ENCODE measurements around the gene NOP14. TPM values are rescaled to one million over a fixed set of nuclear protein-coding genes. Genes with fewer than 3 reads are reported as not detected.
A peak's percentile ranks its signal among the peaks of the same experiment; 100 is the strongest.

Gene NOP14
- 21.4 TPM for total RNA-seq
- long read RNA-seq, transcript NOP14-203 (18 exons, 3,538 nt): major isoform, 17 of 26 reads
- long read RNA-seq, partial matches to known transcripts: 3 of 26 reads
- long read RNA-seq, other reads (novel, unspliced or antisense): 6 of 26 reads

DNA sequence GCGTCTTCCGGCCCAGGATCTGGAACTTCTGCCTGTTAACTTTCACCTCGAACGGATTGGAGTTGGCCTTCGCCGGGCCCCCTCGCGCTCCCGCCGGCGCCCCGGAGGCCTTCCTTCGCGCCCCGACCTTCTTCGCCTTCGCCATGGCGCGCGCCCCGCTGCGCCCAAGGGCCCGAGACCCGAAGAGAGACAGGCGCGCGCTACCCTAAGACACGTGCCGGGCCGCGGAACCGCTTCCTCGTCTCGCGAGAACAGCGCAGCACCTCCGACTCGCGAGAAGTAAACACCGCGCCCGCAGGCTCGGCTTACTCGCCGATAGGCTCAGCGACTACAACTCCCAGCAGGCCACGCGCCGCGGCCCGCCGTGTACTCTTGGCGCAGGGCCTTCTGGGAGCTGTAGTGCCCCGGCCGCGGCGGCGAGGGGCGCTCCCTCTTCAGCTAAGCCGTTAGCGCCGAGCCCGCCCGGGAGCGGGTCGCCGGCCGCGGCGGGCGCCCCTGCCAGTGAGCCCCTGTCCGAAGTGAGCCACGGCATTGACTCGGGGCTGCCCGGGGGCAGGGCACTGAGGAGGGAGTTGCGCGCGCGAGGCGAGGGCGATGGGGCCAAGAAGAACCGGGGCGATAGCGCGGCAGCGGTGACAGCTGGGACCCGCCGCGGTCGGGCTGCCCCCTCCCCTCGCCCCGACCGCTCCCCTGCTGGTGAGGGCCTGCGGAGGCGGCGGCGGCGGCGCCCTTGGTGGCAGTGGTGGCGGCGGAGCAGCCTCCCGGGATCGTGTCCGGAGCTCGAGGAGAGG, at the start of gene NOP14, which contains the start of gene GRK4:
TSS of gene NOP14 (minus strand) at position 232 of the 791 bp plus-strand sequence. CDS start at position 145, 87 bp downstream.
TSS of gene GRK4 (plus strand) at position 397 of the 791 bp plus-strand sequence. CDS start 500 bp downstream, outside the sequence.
- Histone ChIP-seq H3K9me3 (no peaks in the 10 kb centered on the region), H3K36me3 (peaks cover 5% of the 10 kb centered on the region), H3K27me3 (no peaks in the 10 kb centered on the region), H3K4me3 (peak within 1 kb of the TSS; percentile 71), H3K27ac (peak within 1 kb of the TSS; percentile 90), H3K4me1 (peaks cover 24% of the 10 kb centered on the region)
- DNase-seq: peak; percentile 100
- TF ChIP-seq, protein P1, sequence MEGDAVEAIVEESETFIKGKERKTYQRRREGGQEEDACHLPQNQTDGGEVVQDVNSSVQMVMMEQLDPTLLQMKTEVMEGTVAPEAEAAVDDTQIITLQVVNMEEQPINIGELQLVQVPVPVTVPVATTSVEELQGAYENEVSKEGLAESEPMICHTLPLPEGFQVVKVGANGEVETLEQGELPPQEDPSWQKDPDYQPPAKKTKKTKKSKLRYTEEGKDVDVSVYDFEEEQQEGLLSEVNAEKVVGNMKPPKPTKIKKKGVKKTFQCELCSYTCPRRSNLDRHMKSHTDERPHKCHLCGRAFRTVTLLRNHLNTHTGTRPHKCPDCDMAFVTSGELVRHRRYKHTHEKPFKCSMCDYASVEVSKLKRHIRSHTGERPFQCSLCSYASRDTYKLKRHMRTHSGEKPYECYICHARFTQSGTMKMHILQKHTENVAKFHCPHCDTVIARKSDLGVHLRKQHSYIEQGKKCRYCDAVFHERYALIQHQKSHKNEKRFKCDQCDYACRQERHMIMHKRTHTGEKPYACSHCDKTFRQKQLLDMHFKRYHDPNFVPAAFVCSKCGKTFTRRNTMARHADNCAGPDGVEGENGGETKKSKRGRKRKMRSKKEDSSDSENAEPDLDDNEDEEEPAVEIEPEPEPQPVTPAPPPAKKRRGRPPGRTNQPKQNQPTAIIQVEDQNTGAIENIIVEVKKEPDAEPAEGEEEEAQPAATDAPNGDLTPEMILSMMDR (IDR thresholded peaks at IDR 0.05): peak; percentile 50
- intact Hi-C loops (cut with DNase I): no loop called here
- ATAC-seq: peak; percentile 98

DNA sequence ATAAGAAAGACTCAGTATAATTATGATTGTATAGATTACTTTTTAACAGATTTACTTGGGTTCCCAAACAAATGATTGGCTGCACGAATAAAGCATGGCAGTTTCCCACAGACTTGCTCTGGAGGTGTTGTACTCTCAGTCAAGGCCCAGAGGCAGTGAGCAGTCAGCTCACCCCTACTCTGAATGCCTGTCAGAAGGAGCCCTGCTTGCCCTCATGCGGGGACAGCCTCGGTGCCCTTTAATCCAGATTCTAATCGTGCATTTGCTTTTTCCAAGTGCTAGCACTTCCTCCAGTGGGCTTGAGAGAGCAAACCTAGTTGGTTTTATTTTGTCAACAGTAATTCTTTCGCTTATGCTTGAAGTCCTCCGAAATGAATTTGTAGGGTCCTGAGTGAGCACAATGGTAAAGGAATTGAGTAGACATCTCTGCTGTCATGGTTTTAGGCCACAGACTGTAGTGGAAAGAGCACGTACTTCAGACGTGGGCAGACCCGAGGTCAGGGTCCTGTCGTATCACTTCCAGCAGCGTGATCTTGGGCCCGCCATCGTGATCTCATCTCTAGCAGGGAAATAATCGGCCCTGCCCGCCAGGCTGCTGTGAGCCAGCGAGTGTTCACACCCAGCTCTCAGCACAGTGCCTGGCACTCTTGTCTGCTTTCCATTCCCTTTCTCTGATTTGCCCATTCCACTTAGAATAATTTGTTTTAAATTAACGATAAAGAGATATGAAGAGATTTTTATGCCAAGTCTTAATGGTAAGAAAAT, 48.4 kb upstream of the NOP14 start:
- H3K4me1 ChIP-seq: peaks cover 4% of the 10 kb centered on the region
- TF ChIP-seq, protein P1 (IDR thresholded peaks at IDR 0.05): no peak
- no peak for ATAC-seq
- H3K4me3 ChIP-seq: no peak overlapping the region
- H3K36me3 ChIP-seq: no peaks in the 10 kb centered on the region
- H3K9me3 ChIP-seq: no peaks in the 10 kb centered on the region
- peak overlapping the region; percentile 30 for H3K27ac ChIP-seq
- DNase-seq: no peak
- H3K27me3 ChIP-seq: no peaks in the 10 kb centered on the region
- intact Hi-C loops (cut with DNase I): no loop called here

DNA sequence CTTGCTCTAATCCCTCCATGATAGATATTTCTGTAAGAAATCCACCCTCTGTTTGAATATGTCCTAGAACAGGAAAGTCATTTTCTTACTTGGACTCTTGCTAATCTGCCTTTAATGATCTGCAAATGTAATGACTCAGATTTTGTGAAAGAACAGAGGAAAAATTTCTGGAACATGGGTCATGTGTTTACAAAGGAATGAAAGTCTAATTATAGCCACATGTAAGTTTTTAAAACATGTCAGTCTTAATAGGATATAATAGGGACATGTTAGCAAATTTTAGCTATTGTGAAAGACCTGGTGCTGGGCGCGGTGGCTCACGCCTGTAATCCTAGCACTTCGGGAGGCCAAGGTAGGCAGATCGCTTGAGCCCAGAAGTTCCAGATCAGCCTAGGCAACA, 47.8 kb upstream of the NOP14 start:
- no peaks in the 10 kb centered on the region for H3K36me3 ChIP-seq
- intact Hi-C loops (cut with DNase I): no loop called here
- peaks cover 4% of the 10 kb centered on the region for H3K4me1 ChIP-seq
- H3K27me3 ChIP-seq: no peaks in the 10 kb centered on the region
- H3K4me3 ChIP-seq: no peak overlapping the region
- DNase-seq (no peak), ATAC-seq (no peak)
- H3K9me3 ChIP-seq: no peaks in the 10 kb centered on the region
- TF ChIP-seq, protein P1 (IDR thresholded peaks at IDR 0.05): no peak
- peak overlapping the region; percentile 30 for H3K27ac ChIP-seq

DNA sequence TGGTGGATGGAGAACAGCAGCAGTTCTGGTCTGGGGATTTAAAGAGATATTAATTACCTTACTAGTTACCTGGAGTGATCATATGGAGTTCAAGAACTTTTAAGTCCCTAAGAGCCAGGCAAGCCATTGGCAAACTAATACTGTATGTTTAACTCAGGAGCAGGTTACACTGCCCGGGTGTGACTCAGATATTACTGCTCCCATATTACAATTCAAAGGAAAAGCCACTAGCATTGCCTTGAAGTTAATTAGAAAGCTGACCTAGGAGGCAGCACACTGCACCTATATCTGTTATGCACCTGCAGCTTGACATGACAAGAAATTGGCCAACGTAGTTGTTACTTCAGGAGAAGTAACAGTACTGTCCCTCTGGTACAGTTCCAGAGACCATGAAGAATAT, 47.4 kb upstream of the NOP14 start:
- no peak overlapping the region for H3K4me3 ChIP-seq
- no peaks in the 10 kb centered on the region for H3K36me3 ChIP-seq
- no peaks in the 10 kb centered on the region for H3K9me3 ChIP-seq
- peaks cover 4% of the 10 kb centered on the region for H3K4me1 ChIP-seq
- intact Hi-C loops (cut with DNase I): no loop called here
- no peak for DNase-seq
- H3K27ac ChIP-seq: peak overlapping the region; percentile 17
- ATAC-seq: no peak
- H3K27me3 ChIP-seq: no peaks in the 10 kb centered on the region
- TF ChIP-seq, protein P1 (IDR thresholded peaks at IDR 0.05): no peak

DNA sequence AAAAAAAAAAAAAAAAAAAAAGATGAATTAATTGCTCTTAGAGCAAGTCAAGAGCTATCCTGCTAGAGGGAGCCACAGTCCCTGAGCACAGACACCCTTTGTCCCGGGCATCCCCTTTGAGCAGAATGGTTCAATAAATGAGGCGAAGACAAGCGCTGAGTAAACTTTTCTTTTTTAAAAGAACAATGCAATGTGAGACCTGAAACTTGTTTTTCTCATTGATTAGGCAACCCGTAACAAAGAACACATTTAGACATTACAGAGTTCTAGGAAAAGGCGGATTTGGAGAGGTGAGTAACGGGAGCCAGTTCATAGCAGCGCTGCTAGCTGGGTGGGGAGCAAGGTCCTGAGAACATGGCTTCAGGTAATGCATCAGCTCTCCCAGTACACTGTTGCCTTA, 46.2 kb upstream of the NOP14 start:
- TF ChIP-seq, protein P1 (IDR thresholded peaks at IDR 0.05): peak; percentile 20
- Histone ChIP-seq H3K4me1 (peaks cover 4% of the 10 kb centered on the region), H3K9me3 (no peaks in the 10 kb centered on the region), H3K27ac (no peak overlapping the region), H3K27me3 (no peaks in the 10 kb centered on the region), H3K36me3 (no peaks in the 10 kb centered on the region), H3K4me3 (no peak overlapping the region)
- ATAC-seq (no peak), DNase-seq (no peak)
- intact Hi-C loops (cut with DNase I): no loop called here
